Naive thymus-derived CD4-positive, alpha-beta T cell (primary cell): ENCODE results near the gene SPEF1. TPM values are rescaled to one million over a fixed set of nuclear protein-coding genes. Genes with fewer than 3 reads are reported as not detected.
A peak's percentile ranks its signal among the peaks of the same experiment; 100 is the strongest.

ENCODE experiments used
- ATAC-seq: fragments of 150-1000 bp; cut with Tn5 transposase; 2 replicates; pipeline ENCODE4 v1.10.0; 2021; ENCODE audit warnings: mild to moderate bottlenecking, moderate library complexity
- CTCF ChIA-PET: fragments of 350-600 bp; sonication (Branson Sonifier 250); formaldehyde crosslinking; loops from one replicate; lab custom pipeline; 2021; ENCODE audit warnings: antibody characterized with exemption; lab: Charles Lee
- POLR2A ChIA-PET: fragments of 350-600 bp; sonication (Branson Sonifier 250); formaldehyde crosslinking; loops from one replicate; lab custom pipeline; 2021; ENCODE audit warnings: antibody characterized with exemption, inconsistent platforms; lab: Charles Lee
- DNase-seq, 9 donors: peaks; one replicate each; pipeline versions ENCODE4 v3.0.0 to v3.0.0-alpha.2; 2020 to 2022; ENCODE audit warnings: mixed read lengths in 1 of 9
- H3K27ac ChIP-seq: one replicate; pipeline ENCODE4 v1.7.0; 2013; ENCODE audit warnings: mild to moderate bottlenecking, low read depth, low read length, moderate library complexity
- H3K27me3 ChIP-seq, 2 donors: one replicate each; pipeline ENCODE4 v1.7.0; 2013; ENCODE audit warnings: low read length in 2 of 2, mild to moderate bottlenecking in 2 of 2, moderate library complexity in 2 of 2; ENCODE audit not compliant: control insufficient read depth in 2 of 2, insufficient read depth in 2 of 2
- H3K36me3 ChIP-seq, 3 experiments: 1 replicate in 2 of 3; 2 replicates in 1 of 3; pipeline ENCODE4 v1.7.0; 2013; ENCODE audit warnings: low read length in 3 of 3, mild to moderate bottlenecking in 3 of 3, moderate library complexity in 1 of 3; ENCODE audit not compliant: insufficient read depth in 3 of 3, control insufficient read depth in 2 of 3
- H3K4me1 ChIP-seq, 2 donors: one replicate each; pipeline ENCODE4 v1.7.0; 2013; ENCODE audit warnings: low read length in 2 of 2, mild to moderate bottlenecking in 2 of 2, moderate library complexity in 1 of 2; ENCODE audit not compliant: control insufficient read depth in 2 of 2, insufficient read depth in 2 of 2
- H3K4me3 ChIP-seq: 2 replicates; pipeline ENCODE4 v1.7.0; 2013; ENCODE audit warnings: mild to moderate bottlenecking, low read length
- H3K9me3 ChIP-seq, 3 experiments: 1 replicate in 2 of 3; 2 replicates in 1 of 3; pipeline ENCODE4 v1.7.0; 2013; ENCODE audit warnings: low read length in 3 of 3; ENCODE audit not compliant: control insufficient read depth in 2 of 3
- H3K27ac Mint-ChIP-seq, 9 donors: one replicate each; pipeline ENCODE4 v1.8.0; 2020 to 2022; ENCODE audit warnings: mixed read lengths in 9 of 9, mild to moderate bottlenecking in 8 of 9, moderate library complexity in 5 of 9, inconsistent platforms in 2 of 9
- H3K27me3 Mint-ChIP-seq, 5 donors: one replicate each; pipeline ENCODE4 v1.8.0; 2021 to 2022; ENCODE audit warnings: mixed read lengths in 5 of 5, mild to moderate bottlenecking in 1 of 5
- H3K36me3 Mint-ChIP-seq, 5 donors: one replicate each; pipeline ENCODE4 v1.8.0; 2020 to 2022; ENCODE audit warnings: mixed read lengths in 5 of 5, mild to moderate bottlenecking in 3 of 5, inconsistent platforms in 1 of 5
- H3K4me1 Mint-ChIP-seq, 7 donors: one replicate each; pipeline ENCODE4 v1.8.0; 2020 to 2022; ENCODE audit warnings: mixed read lengths in 7 of 7, mild to moderate bottlenecking in 3 of 7, inconsistent platforms in 1 of 7
- H3K4me3 Mint-ChIP-seq, 10 donors: one replicate each; pipeline ENCODE4 v1.8.0; 2020 to 2022; ENCODE audit warnings: mild to moderate bottlenecking in 10 of 10, mixed read lengths in 10 of 10, moderate library complexity in 6 of 10, inconsistent platforms in 2 of 10
- H3K9me3 Mint-ChIP-seq, 11 donors: one replicate each; pipeline ENCODE4 v1.8.0; 2020 to 2022; ENCODE audit warnings: mixed read lengths in 11 of 11, mild to moderate bottlenecking in 4 of 11, inconsistent platforms in 1 of 11, moderate library complexity in 1 of 11
- intact Hi-C, 2 donors: fragments of 100-400 bp; cut with micrococcal nuclease; formaldehyde crosslinking; loops; one replicate each; pipeline ENCODE4 v1.15.1; 2023
- polyA plus RNA-seq, 2 donors: library from polyadenylated mRNA; unstranded; fragments of 300-500 nt; fragmentation: Illumina TruSeq; gene quantifications; one replicate each; pipeline ENCODE4 v1.2.3, GENCODE V29; 2021
- total RNA-seq, 6 experiments: library from RNA in 5 of 6; stranded (reverse) in 5 of 6; gene quantifications; 1 replicate in 5 of 6; 2 replicates in 1 of 6; pipeline ENCODE4 v1.2.3 and lab custom pipeline; 2021 to 2026

SPEF1 gene
- total and polyA plus RNA-seq, 7 experiments from 2014 or later, result 0.24 to 0.32 (median 0.29) TPM; not detected in 4

GRCh38 chr20:3803289-3803688, 22.0 kb upstream of the SPEF1 start:
- DNase-seq, result no peak
- intact Hi-C loops, result no loop called here
- Mint-ChIP-seq H3K27me3 (no peaks in the 10 kb centered on the region), H3K36me3 (peaks cover 14 to 67% (median 49%) of the 10 kb centered on the region in 5 donors), H3K9me3 (no peaks in the 10 kb centered on the region), H3K27ac (peak overlapping the region; percentile 78 to 98 (median 91)), H3K4me1 (peaks cover 53 to 94% (median 72%) of the 10 kb centered on the region in 7 donors), H3K4me3 (peak overlapping the region in 4 of 10 donors; percentile 0 to 46 (median 28))
- no peak for ATAC-seq
- Histone ChIP-seq H3K9me3 (no peaks in the 10 kb centered on the region), H3K4me1 (peaks cover 54% of the 10 kb centered on the region in 2 donors), H3K27ac (peak overlapping the region; percentile 78), H3K27me3 (no peaks in the 10 kb centered on the region), H3K36me3 (peaks cover 36 to 70% (median 43%) of the 10 kb centered on the region in 3 experiments), H3K4me3 (no peak overlapping the region)
- ChIA-PET POLR2A (interaction anchor here (1.0 kb wide), 1 partner anchor 8 kb away, joined by 3 read pairs; no protein-coding TSS in a partner anchor), CTCF (no interaction called here)

GRCh38 chr20:3802524-3803239, 21.4 kb upstream of the SPEF1 start:
- ChIA-PET CTCF (interaction anchor here (4.7 kb wide), 1 partner anchor 10 kb away, joined by 45 read pairs; no protein-coding TSS in a partner anchor), POLR2A (interaction anchor here (1.0 kb wide), 2 partner anchors 8 to 9 kb away, joined by 3 read pairs; no protein-coding TSS in a partner anchor)
- H3K36me3 Mint-ChIP-seq, result peaks cover 16 to 73% (median 53%) of the 10 kb centered on the region in 5 donors
- peaks cover 53 to 94% (median 74%) of the 10 kb centered on the region in 7 donors for H3K4me1 Mint-ChIP-seq
- Histone ChIP-seq H3K4me3 (no peak overlapping the region), H3K36me3 (peaks cover 36 to 72% (median 43%) of the 10 kb centered on the region in 3 experiments), H3K9me3 (no peaks in the 10 kb centered on the region), H3K27ac (peak overlapping the region; percentile 78), H3K4me1 (peaks cover 50 to 54% of the 10 kb centered on the region in 2 donors), H3K27me3 (no peaks in the 10 kb centered on the region)
- DNase-seq, result no peak
- peak overlapping the region in 7 of 10 donors; percentile 19 to 65 (median 50) for H3K4me3 Mint-ChIP-seq
- no peaks in the 10 kb centered on the region for H3K27me3 Mint-ChIP-seq
- intact Hi-C loops, result no loop called here
- no peak for ATAC-seq
- H3K9me3 Mint-ChIP-seq, result no peaks in the 10 kb centered on the region
- peak overlapping the region; percentile 78 to 98 (median 91) for H3K27ac Mint-ChIP-seq

- H3K27me3 Mint-ChIP-seq, result no peaks in the 10 kb centered on the region
- H3K36me3 Mint-ChIP-seq, result peaks cover 19 to 76% (median 57%) of the 10 kb centered on the region in 5 donors
- no peak for ATAC-seq
Measured at GRCh38 chr20:3801846-3802245, 20.6 kb upstream of the SPEF1 start.

GRCh38 chr20:3801299-3801698, 20.1 kb upstream of the SPEF1 start:
- Histone ChIP-seq H3K27ac (peak overlapping the region; percentile 78), H3K4me1 (peaks cover 42 to 44% of the 10 kb centered on the region in 2 donors), H3K36me3 (peaks cover 36 to 79% (median 43%) of the 10 kb centered on the region in 3 experiments), H3K27me3 (no peaks in the 10 kb centered on the region), H3K4me3 (no peak overlapping the region), H3K9me3 (no peaks in the 10 kb centered on the region)
- Mint-ChIP-seq H3K27ac (peak overlapping the region; percentile 73 to 100 (median 97)), H3K27me3 (no peaks in the 10 kb centered on the region), H3K36me3 (peaks cover 19 to 75% (median 56%) of the 10 kb centered on the region in 5 donors), H3K4me1 (peaks cover 49 to 87% (median 66%) of the 10 kb centered on the region in 7 donors), H3K4me3 (peak overlapping the region in 6 of 10 donors; percentile 17 to 99 (median 36)), H3K9me3 (no peaks in the 10 kb centered on the region)
- intact Hi-C loops, result no loop called here
- no peak for ATAC-seq
- DNase-seq, result no peak
- CTCF ChIA-PET, result interaction anchor here (4.7 kb wide), 1 partner anchor 11 kb away, joined by 45 read pairs; no protein-coding TSS in a partner anchor
- POLR2A ChIA-PET, result interaction anchor here (2.5 kb wide), 1 partner anchor 12 kb away, joined by 24 read pairs; the partner anchor contains the start of gene CENPB

More at GRCh38 chr20:3801846-3802245, 20.6 kb upstream of the SPEF1 start:
- Histone ChIP-seq H3K4me3 (no peak overlapping the region), H3K27me3 (no peaks in the 10 kb centered on the region), H3K9me3 (no peaks in the 10 kb centered on the region), H3K27ac (peak overlapping the region; percentile 78), H3K4me1 (peaks cover 42 to 45% of the 10 kb centered on the region in 2 donors), H3K36me3 (peaks cover 36 to 73% (median 43%) of the 10 kb centered on the region in 3 experiments)
- peaks cover 51 to 91% (median 67%) of the 10 kb centered on the region in 7 donors for H3K4me1 Mint-ChIP-seq
- ChIA-PET CTCF (interaction anchor here (4.7 kb wide), 1 partner anchor 11 kb away, joined by 45 read pairs; no protein-coding TSS in a partner anchor), POLR2A (interaction anchor here (1.0 kb wide), 1 partner anchor 10 kb away, joined by 3 read pairs; no protein-coding TSS in a partner anchor)
- H3K27ac Mint-ChIP-seq, result peak overlapping the region in 7 of 9 donors; percentile 91 to 100 (median 97)
- intact Hi-C loops, result no loop called here
- H3K9me3 Mint-ChIP-seq, result no peaks in the 10 kb centered on the region
- DNase-seq, result no peak
- peak overlapping the region in 1 of 10 donors; percentile 46 for H3K4me3 Mint-ChIP-seq

GRCh38 chr20:3800878-3801260, 19.6 kb upstream of the SPEF1 start:
- no peak for ATAC-seq
- H3K4me3 Mint-ChIP-seq, result peak overlapping the region in 6 of 10 donors; percentile 17 to 99 (median 69)

GRCh38 chr20:3800256-3800877, 19.1 kb upstream of the SPEF1 start:
- H3K27me3 Mint-ChIP-seq, result no peaks in the 10 kb centered on the region
- CTCF ChIA-PET, result interaction anchor here (0.9 to 4.7 kb wide), 3 partner anchors 12 to 20 kb away, joined by 3 to 45 read pairs (median 12); partner anchors contain the start of gene AP5S1
- H3K9me3 ChIP-seq, result no peaks in the 10 kb centered on the region
- intact Hi-C loops, result no loop called here
- DNase-seq (no peak), ATAC-seq (no peak)
- POLR2A ChIA-PET, result interaction anchor here (1.0 to 2.5 kb wide), 4 partner anchors 11 to 55 kb away, joined by 3 to 24 read pairs (median 8); partner anchors contain the start of genes ADISSP and CENPB
- no peaks in the 10 kb centered on the region for H3K27me3 ChIP-seq
- H3K27ac Mint-ChIP-seq, result peak overlapping the region; percentile 74 to 100 (median 97)
- peak overlapping the region; percentile 32 to 99 (median 97) for H3K4me3 Mint-ChIP-seq
- peaks cover 15 to 69% (median 47%) of the 10 kb centered on the region in 5 donors for H3K36me3 Mint-ChIP-seq
- H3K36me3 ChIP-seq, result peaks cover 36 to 73% (median 43%) of the 10 kb centered on the region in 3 experiments
- H3K9me3 Mint-ChIP-seq, result no peaks in the 10 kb centered on the region
- peaks cover 47 to 79% (median 62%) of the 10 kb centered on the region in 7 donors for H3K4me1 Mint-ChIP-seq
- H3K27ac ChIP-seq, result peak overlapping the region; percentile 78
- H3K4me3 ChIP-seq, result peak overlapping the region; percentile 90
- peaks cover 36 to 46% of the 10 kb centered on the region in 2 donors for H3K4me1 ChIP-seq

More at GRCh38 chr20:3800878-3801260, 19.6 kb upstream of the SPEF1 start:
- Mint-ChIP-seq H3K36me3 (peaks cover 19 to 74% (median 52%) of the 10 kb centered on the region in 5 donors), H3K27me3 (no peaks in the 10 kb centered on the region), H3K27ac (peak overlapping the region; percentile 73 to 100 (median 97)), H3K4me1 (peaks cover 49 to 83% (median 66%) of the 10 kb centered on the region in 7 donors), H3K9me3 (no peaks in the 10 kb centered on the region)
- POLR2A ChIA-PET, result interaction anchor here (2.2 to 2.5 kb wide), 2 partner anchors 12 to 33 kb away, joined by 12 to 24 read pairs; partner anchors contain the start of genes ADISSP and CENPB
- Histone ChIP-seq H3K27me3 (no peaks in the 10 kb centered on the region), H3K27ac (peak overlapping the region; percentile 78), H3K4me1 (peaks cover 40 to 44% of the 10 kb centered on the region in 2 donors), H3K9me3 (no peaks in the 10 kb centered on the region), H3K4me3 (no peak overlapping the region), H3K36me3 (peaks cover 36 to 76% (median 43%) of the 10 kb centered on the region in 3 experiments)
- CTCF ChIA-PET, result interaction anchor here (0.9 to 4.7 kb wide), 2 partner anchors 12 to 20 kb away, joined by 3 to 45 read pairs; partner anchors contain the start of gene AP5S1
- no peak for DNase-seq
- intact Hi-C loops, result no loop called here
